Uterus (tissue), 2 donors: ENCODE results near the gene TBC1D2B.

Experiments used
- CTCF ChIP-seq, 4 experiments: fragments of 200-600 bp in 2 of 4; fragments of 450-650 bp in 2 of 4; sonication (generic) in 2 of 4; IDR thresholded peaks; one replicate each; pipeline ENCODE4 v1.5.1; 2016 to 2019; ENCODE audit warnings: antibody characterized with exemption in 4 of 4, mild to moderate bottlenecking in 2 of 4, moderate library complexity in 1 of 4
- POLR2A ChIP-seq, 2 donors: fragments of 450-650 bp; IDR thresholded peaks; one replicate each; pipeline ENCODE4 v1.6.1; 2016; ENCODE audit warnings: antibody characterized with exemption in 2 of 2, mild to moderate bottlenecking in 1 of 2, moderate library complexity in 1 of 2

- no peak for TF ChIP-seq CTCF (IDR thresholded peaks at IDR 0.05)
- no peak for TF ChIP-seq POLR2A (IDR thresholded peaks at IDR 0.05)
Measured at GRCh38 chr15:78040653-78041244, 36.8 kb downstream of the TBC1D2B start.
